HT1080 (cell line): ENCODE measurements around the gene PDCD11. TPM values are rescaled to one million over a fixed set of nuclear protein-coding genes. Genes with fewer than 3 reads are reported as not detected.

Experiments
- DNase-seq: peaks from one replicate; pipeline ENCODE4 v3.0.0-alpha.2; 2015; ENCODE audit warnings: low read depth
- total RNA-seq: library from RNA; depleted of rRNA; stranded (reverse); fragments of >200 nt; shearing (Covaris generic); gene quantifications from 2 replicates; pipeline ENCODE4 v1.2.3, GENCODE V29; 2014

Gene PDCD11
- total RNA-seq, 1 experiment from 2014 or later = 86.0 TPM

DNA sequence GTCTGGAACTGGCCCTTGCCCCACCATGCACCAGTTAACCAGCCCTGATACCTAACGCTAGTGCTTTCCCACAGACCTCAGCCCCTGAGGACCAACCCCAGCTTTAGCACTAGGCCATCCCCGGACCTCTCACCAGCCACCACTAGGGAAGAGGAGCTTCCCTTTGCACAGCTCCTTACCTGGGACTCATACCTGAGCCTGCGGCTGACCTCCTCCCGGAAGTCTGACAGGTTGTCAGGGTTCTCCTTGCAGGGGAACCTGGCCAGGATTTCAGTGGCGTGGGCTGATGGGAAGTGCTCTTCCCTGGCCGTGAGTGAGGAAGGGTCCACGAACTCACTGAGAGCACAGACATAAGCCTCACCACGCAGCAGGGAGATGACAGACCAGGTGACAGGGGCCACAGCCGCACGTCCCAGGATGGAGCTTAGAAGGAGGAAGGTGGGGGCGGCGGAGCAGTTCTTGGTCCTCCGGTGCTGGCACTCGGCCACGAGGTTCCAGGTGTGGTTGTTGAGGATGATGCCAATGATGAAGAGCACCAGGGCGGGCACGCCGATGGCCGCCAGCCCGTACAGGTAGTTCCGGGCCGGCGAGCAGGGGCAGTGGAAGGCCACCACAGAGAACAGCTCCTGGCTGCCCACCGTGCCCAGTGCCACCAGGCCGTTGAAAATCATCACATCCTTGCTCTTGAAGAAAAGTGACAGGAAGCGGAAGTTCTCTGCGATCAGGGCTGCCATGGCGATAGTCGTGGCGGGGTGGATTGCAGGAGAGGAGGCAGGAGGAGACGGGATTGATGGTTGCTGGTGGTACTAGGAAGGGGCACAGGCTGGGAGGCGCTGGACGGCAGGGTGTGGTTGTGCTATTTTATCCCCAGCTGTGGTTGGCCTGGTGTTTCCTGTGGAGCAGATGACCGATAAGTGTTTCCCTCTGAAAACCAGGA, 53.0 kb downstream of the PDCD11 start:
- no peak for DNase-seq

DNA sequence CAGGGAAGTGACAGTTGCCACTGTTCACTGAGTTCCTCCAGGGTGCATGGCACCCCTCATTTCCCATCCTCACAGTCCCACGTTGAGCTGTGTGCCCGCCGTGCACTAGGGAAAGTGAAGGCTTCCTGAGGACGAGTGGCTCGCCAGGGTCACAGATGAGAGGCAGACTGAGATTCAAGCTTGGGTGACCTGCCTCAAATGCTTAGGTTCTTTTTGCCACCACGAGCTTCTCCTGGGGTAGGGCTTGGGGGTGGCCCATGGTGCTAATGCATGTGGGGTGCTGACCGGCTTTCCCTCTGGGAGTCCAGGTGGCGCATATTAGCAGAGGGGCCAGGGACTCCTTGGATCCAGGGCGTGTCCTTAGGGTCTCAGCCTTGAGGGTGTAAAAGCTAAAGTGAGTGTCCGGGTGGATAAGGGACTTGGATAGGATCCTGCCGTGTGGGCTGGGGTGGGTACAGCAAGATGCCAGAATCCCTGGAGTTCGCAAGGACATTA, 53.8 kb downstream of the PDCD11 start:
- DNase-seq = no peak

DNA sequence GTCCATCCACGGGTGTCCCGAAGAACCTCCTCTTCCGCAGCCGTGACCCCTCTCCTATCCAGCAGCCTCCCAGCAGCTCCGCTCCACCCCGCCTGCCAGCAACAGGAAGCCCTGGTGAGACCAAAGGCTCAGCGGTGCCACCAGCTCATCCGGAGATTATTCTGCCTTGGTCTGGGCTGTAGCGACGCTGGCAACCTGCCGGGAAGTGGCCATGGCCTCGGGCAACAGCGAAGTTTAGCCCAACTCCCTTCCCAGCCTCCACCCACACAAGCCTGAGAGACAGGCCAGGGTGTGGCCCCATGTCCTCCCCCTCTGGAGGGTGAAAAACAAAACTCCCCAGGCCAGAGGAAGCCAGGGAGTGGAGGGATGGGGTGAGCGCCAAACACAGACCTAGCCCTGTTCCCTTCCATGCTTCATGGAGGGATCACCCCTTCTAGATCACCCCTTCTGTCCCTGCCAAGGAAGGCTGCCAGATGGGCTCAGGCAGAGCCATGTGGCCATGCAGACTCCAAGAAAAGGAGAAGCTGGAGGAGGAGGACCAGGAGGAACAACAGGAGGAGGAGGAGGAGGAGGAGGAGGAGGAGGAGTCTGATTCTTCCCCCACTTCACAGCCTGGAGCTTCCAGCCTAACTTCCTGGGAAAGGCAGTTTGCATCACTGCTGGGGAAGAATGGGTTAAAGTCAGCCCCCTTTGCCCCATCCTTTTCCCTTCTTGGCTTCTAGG, 54.8 kb downstream of the PDCD11 start:
- DNase-seq = no peak

GRCh38 chr10:103451831-103452505, 55.5 kb downstream of the PDCD11 start, which contains the start of gene CALHM2:
CALHM2 (minus strand) TSS chr10:103452370; CDS start chr10:103449941, 2,429 bp downstream.
- no peak for DNase-seq

DNA sequence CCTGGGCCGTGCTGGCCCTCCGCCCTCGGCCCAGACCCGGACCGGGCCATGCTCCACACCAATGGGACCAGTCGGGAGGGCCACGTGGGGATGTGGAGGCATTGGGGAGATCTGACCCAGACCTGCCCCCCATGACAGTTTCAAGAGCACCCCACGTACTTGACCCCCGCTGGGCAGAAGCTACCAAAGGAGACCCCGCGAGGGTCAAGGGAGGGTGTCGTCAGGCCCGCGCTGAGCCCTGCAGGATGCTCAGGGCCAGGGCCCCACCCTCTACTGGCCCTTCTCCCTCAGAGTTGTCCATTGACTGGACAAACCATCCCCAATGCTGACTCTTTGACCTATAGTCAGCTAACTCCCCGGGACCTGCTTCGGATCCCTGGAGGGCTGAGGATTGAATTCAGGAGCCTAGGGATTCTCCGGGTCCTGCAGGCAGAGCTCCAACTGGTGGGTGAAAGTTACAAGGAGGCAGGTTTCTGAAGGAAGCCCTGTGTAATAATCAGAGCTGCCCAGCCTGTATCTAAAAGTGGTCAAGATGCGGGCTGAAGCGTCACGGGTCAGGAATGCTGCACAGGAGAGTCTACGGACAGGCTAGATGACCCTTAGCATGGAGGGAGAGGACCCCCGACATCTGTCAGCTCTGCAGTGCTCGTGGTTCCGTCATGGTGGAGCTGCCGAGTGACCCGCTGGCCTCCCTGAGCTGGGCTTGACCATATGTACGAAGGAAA, 56.2 kb downstream of the PDCD11 start:
- no peak for DNase-seq

- no peak for DNase-seq
Measured at GRCh38 chr10:103454026-103454425, 57.6 kb downstream of the PDCD11 start.

- DNase-seq = no peak
Measured at GRCh38 chr10:103455235-103455634, 58.8 kb downstream of the PDCD11 start.

DNA sequence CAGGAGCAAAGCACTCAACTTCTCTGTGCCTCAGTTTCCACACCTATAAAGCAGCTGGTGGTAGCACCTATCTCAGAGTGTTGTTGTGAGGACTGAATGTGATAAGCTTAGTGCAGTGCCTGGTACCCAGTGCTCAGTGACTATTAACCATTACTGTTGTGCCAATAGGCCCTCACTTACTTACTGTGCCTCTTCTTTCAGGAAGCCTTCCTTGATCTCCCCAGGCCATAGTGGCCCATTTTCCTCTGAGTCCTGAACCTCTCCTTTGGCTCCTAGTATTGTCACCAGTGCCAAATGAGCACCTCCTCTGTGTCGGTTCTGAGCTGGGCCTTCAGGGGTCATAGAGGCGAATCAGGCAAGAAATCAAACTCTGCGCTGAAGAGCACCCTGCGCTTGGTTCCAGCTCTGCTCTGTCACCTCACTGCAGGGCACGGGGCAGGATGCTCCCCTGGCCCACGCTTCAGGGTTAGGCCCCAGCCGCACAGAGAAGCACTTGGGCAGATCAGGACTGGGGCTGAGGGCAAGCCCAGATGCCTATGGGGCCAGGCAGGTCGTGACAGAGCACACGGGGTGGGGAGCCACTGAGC, 59.7 kb downstream of the PDCD11 start:
- DNase-seq = no peak

DNA sequence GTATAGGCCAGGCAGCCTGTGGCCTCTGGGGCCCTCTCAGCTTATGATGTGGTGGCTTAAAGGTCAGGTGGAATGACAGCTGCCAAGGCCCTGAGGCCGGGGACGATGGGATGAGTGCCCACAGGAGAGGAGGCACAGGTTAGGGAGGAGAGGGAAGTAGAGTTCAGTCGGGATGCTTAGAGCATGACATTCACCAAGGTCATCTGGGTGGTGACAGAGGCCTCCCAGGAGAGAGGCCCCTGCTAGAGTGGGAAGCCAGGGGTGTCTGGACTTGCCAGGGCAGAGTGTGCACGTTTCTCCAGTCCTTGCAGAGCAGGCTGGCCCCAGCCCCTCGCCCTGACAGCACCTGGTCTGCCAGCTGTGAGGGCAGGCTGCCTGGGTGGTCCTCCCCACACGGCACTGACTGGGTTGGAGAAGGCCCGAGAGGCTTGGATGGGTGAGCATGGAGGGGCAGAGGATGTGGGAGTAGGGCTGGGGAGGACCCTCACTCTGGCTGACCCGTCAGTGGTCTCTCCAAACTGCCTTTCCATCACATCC, 60.8 kb downstream of the PDCD11 start:
- no peak for DNase-seq

- DNase-seq = no peak
Measured at GRCh38 chr10:103457896-103458583, 61.6 kb downstream of the PDCD11 start.

DNA sequence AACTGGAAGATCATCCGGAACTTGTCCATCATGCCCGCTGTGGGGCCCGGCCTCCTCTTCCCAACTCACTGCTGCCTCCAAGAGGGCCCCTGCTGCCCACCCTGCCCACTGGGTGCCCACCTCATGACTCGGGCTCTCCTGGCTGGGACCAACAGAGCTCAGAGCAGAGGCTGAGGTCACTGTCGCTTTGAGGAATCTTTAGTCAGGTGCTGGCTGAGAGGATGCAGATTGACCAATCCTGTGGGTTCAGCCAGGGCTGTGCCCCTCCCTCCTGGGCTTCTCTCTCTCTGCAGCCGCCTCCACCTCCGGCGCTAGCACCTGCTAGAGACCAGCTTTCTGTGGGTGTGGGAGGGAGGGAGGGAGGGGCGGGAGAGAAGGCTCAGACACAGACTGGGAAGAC, 62.3 kb downstream of the PDCD11 start, which contains the start of gene CALHM1:
TSS of gene CALHM1 (minus strand) at position 181 of the 400 bp plus-strand sequence. CDS start at position 32, 149 bp downstream.
- DNase-seq = no peak

DNA sequence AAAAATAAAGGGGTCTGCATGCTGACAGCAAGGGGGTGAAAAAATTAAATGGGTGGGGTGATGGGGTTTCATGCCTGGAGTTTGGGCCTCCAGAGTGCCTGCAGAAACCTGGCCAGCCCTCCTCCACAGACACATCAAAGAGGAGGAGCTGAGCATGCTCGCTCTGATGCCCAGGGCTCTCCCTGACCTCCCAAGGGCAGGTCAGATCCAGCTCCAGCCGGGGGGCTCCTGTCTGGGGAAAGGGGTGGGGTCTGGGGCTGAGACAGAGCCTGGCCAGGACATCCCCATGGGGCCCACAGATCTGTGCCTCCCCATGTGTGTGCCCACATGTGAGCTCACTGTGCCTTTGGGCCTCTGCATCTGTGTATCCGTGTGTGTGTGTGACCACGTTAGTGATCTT, 63.2 kb downstream of the PDCD11 start:
- no peak for DNase-seq

GRCh38 chr10:103463499-103463898, 67.1 kb downstream of the PDCD11 start:
- no peak for DNase-seq

DNA sequence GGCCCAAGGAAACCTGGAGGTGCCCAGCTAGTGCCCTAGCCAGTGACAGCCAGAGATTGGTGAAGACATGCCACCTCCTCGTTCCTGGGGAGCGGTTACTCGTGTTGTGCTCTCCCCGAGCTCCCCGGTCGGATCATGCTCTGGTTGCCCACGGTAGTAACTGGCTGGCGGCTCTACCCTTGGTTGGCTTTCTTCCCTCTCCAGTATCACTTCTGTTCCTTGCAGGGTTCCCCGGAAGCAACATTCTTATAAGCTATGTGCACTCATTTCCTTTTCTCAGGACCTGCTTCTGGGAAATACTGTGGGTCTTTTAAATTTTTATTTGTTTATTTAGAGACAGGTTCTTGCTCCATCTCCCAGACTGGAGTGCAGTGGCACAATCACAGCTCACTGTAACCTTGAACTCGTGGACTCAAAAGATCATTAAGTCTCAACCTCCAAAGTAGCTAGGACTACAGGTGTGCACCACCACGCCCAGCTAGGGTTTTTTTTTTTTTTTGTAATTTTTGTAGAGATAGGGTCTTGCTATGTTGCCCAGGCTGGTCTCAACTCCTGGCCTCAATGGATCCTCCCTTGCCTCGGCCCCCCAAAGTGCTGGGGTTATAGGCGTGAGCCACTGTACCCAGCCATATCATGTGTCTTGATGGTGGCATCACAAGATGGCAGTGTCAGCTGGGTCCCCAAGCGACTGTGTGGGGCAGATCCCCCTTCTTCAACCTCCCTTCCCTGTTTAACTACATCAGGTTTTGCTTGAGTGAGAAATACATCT, 69.2 kb downstream of the PDCD11 start:
- no peak for DNase-seq

DNA sequence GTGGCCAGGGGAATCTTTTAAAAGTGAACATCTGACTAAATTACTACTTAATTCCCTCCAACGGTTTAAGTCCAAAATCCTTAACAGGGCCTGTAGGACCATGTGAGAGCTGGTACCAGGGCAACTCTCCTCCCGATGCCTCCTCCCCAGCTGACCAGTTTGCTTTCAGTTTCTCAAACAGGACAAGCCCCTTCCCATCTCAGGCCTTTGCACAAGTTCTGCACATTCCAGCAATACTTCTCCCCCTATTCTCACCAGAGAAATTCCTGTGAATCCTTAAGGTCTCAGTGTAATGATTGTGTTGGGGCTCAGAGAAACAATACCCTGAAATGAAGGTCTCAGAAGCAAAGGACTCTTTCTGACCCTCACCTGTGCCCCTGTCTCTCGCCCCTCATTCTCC, 70.3 kb downstream of the PDCD11 start:
- no peak for DNase-seq

DNA sequence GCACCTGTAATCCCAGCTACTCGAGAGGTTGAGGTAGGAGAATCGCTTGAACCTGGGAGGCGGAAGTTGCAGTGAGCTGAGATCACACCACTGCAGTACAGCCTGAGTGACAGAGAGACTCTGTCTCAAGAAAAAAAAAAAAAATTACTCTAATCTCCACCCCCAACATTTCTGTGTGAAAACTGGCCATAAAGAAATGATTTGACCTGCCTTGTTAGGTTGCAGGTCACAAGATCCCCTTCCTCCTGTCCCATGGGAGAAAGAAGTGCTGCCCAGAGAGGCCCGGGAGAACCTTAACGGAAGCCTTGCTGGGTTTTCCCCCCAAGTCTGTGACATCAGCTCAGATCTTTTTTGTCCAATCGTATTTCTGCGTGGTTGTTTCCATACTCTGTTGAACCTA, 71.0 kb downstream of the PDCD11 start:
- no peak for DNase-seq

DNA sequence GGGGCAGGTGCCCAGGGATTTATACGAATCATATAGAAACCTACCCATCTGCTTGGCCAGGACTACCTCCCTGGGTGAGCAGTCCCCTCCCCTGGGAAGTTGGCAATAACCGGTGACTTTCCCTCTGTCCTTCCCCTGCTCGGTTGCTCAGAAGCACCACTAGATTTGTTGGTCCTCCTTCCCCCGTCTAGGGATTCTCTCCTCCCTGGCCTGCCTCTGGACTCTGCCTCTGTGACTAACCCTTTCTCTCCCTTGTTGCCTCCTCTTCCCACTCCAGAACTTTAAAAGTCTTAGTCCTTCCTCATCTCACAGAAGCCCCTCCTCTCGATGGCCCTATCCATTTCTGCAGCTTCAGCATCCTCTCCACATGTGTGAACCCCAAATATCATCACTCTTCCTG, 72.8 kb downstream of the PDCD11 start:
- DNase-seq = no peak

GRCh38 chr10:103470761-103471653, 74.6 kb downstream of the PDCD11 start:
- DNase-seq = peak; percentile 27
